Mesenchymal stem cell (in vitro differentiated cells and primary cell): ENCODE results near the gene CAMK1D.

Source experiments
- DNase-seq: peaks from one replicate; pipeline ENCODE4 v3.0.0-alpha.2; 2013
- H2AFZ ChIP-seq: one replicate; pipeline ENCODE4 v1.6.1; 2013; ENCODE audit warnings: low read depth, mild to moderate bottlenecking, control low read depth, inconsistent platforms, low read length, moderate library complexity
- H2AK5ac ChIP-seq: 2 replicates; pipeline ENCODE4 v1.6.1; 2013; ENCODE audit warnings: low read length, moderate library complexity, mild to moderate bottlenecking, inconsistent platforms; ENCODE audit not compliant: severe bottlenecking
- H2BK120ac ChIP-seq: one replicate; pipeline ENCODE4 v1.6.1; 2013; ENCODE audit warnings: low read depth, mild to moderate bottlenecking, inconsistent platforms, low read length, moderate library complexity
- H2BK12ac ChIP-seq, 2 experiments: one replicate each; pipeline ENCODE4 v1.6.1; 2013; ENCODE audit warnings: inconsistent platforms in 2 of 2, low read length in 2 of 2, mild to moderate bottlenecking in 2 of 2, moderate library complexity in 2 of 2, control low read depth in 1 of 2
- H2BK15ac ChIP-seq: one replicate; pipeline ENCODE4 v1.6.1; 2013; ENCODE audit warnings: mild to moderate bottlenecking, low read depth, inconsistent platforms; ENCODE audit not compliant: poor library complexity, severe bottlenecking
- H2BK5ac ChIP-seq: 2 replicates; pipeline ENCODE4 v1.6.1; 2013; ENCODE audit warnings: low read depth, mild to moderate bottlenecking, low read length, control low read depth, inconsistent platforms; ENCODE audit not compliant: poor library complexity, severe bottlenecking
- H3K14ac ChIP-seq, 2 experiments: one replicate each; pipeline ENCODE4 v1.6.1; 2013; ENCODE audit warnings: inconsistent platforms in 2 of 2, low read length in 2 of 2, control low read depth in 1 of 2, mild to moderate bottlenecking in 1 of 2, moderate library complexity in 1 of 2
- H3K18ac ChIP-seq, 2 experiments: one replicate each; pipeline ENCODE4 v1.6.1; 2013; ENCODE audit warnings: inconsistent platforms in 2 of 2, low read length in 2 of 2, control low read depth in 1 of 2, low read depth in 1 of 2, mild to moderate bottlenecking in 1 of 2
- H3K23ac ChIP-seq, 2 experiments: one replicate each; pipeline ENCODE4 v1.6.1; 2013; ENCODE audit warnings: inconsistent platforms in 2 of 2, low read length in 2 of 2, mild to moderate bottlenecking in 2 of 2, moderate library complexity in 2 of 2, control low read depth in 1 of 2
- H3K27ac ChIP-seq: 2 replicates; pipeline ENCODE4 v1.5.1; 2013; ENCODE audit warnings: mild to moderate bottlenecking, moderate library complexity, low read length, control low read depth, inconsistent platforms; ENCODE audit not compliant: poor library complexity, severe bottlenecking
- H3K27me3 ChIP-seq, 2 experiments: 2 replicates each; pipeline versions ENCODE4 v1.6.1 to v1.7.0; 2013; ENCODE audit warnings: low read length in 2 of 2, mild to moderate bottlenecking in 2 of 2, moderate library complexity in 2 of 2, control low read depth in 1 of 2, inconsistent platforms in 1 of 2; ENCODE audit not compliant: control insufficient read depth in 1 of 2, insufficient read depth in 1 of 2
- H3K36me3 ChIP-seq, 2 experiments: 2 replicates each; pipeline versions ENCODE4 v1.6.1 to v1.7.0; 2013; ENCODE audit warnings: low read length in 2 of 2, control low read depth in 1 of 2, inconsistent platforms in 1 of 2, low read depth in 1 of 2, mild to moderate bottlenecking in 1 of 2; ENCODE audit not compliant: insufficient read depth in 2 of 2, control insufficient read depth in 1 of 2
- H3K4ac ChIP-seq, 2 experiments: one replicate each; pipeline ENCODE4 v1.6.1; 2013; ENCODE audit warnings: inconsistent platforms in 2 of 2, low read length in 2 of 2, mild to moderate bottlenecking in 2 of 2, moderate library complexity in 2 of 2, control low read depth in 1 of 2, low read depth in 1 of 2
- H3K4me1 ChIP-seq: 2 replicates; pipeline ENCODE4 v1.6.1; 2013; ENCODE audit warnings: low read depth, low read length, control low read depth; ENCODE audit not compliant: control insufficient read depth, insufficient read depth
- H3K4me2 ChIP-seq: 2 replicates; pipeline ENCODE4 v1.6.1; 2013; ENCODE audit warnings: low read length, mild to moderate bottlenecking, inconsistent platforms; ENCODE audit not compliant: poor library complexity, severe bottlenecking
- H3K4me3 ChIP-seq, 2 experiments: 2 replicates each; pipeline versions ENCODE4 v1.5.1 to v1.7.0; 2013; ENCODE audit warnings: low read length in 2 of 2, mild to moderate bottlenecking in 2 of 2, control low read depth in 1 of 2, low read depth in 1 of 2; ENCODE audit not compliant: insufficient read depth in 1 of 2
- H3K79me1 ChIP-seq: replicated peaks from 2 replicates; pipeline ENCODE4 v1.6.1; 2013; ENCODE audit warnings: mild to moderate bottlenecking, control low read depth, low read length, inconsistent platforms; ENCODE audit not compliant: poor library complexity, severe bottlenecking
- H3K9ac ChIP-seq: 2 replicates; pipeline ENCODE4 v1.7.0; 2013; ENCODE audit warnings: mild to moderate bottlenecking, low read length, moderate library complexity
- H3K9me3 ChIP-seq: 2 replicates; pipeline ENCODE4 v1.7.0; 2013; ENCODE audit warnings: mild to moderate bottlenecking, low read length; ENCODE audit not compliant: control insufficient read depth
- H4K8ac ChIP-seq: one replicate; pipeline ENCODE4 v1.6.1; 2013; ENCODE audit warnings: inconsistent platforms, mild to moderate bottlenecking, low read length, moderate library complexity
- H4K91ac ChIP-seq: one replicate; pipeline ENCODE4 v1.6.1; 2013; ENCODE audit warnings: mild to moderate bottlenecking, low read length, inconsistent platforms
- WGBS: methylation state at CpG from one replicate; pipeline ENCODE4 v1.1.7; 2013; ENCODE audit warnings: mixed read lengths; 5-methylcytosine and 5-hydroxymethylcytosine counted together

CAMK1D gene

DNA sequence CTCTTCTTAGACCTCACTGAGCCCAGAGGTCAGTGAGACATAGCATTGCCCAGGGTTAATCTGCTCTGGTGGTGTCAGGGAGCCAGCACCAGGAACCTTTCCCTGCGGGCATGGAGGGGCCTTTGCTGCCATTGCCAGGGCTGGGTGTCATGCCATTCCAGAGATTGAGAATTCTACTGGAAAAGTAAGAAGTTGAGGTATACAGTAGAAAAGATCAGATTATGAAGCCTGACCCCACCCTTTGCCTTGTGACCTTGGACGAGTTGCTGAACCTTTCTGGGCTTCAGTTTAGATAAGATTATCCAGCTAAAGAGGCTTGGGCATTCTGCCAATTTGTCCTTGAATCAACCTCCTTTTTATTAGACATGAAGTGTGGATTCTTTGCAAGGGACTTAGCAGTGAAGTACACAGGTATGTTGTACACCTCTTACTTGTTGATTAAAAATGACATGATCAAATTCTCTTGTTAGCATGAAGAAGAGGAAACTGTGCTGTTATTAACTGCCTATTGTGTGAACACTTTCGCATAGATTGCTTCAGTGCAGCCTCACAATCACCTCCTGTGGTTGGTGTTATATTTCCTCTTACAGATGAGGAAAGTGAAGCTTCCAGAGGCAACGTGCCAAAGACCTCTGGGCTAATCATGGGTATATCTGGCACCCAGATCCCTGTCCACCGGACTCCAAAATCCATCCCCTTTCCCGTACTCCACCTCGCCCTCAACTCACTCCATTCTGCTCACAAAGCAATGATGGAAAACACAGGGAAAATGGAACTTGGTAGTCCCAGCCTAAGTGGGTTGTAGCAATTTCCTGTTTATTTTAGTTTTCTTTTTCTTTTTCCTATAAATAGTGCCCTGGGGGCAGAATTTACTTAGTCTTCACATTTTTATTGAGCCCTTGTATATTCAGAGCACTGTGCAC is 151.3 kb downstream of the CAMK1D start:
- H2AFZ ChIP-seq = no peak overlapping the region
- no peak overlapping the region for H3K27ac ChIP-seq
- H3K4me1 ChIP-seq = peaks cover 10% of the 10 kb centered on the region
- H3K14ac ChIP-seq = no peak overlapping the region
- H3K18ac ChIP-seq = peak overlapping the region in 1 of 2 experiments; percentile 14
- no peak overlapping the region for H2BK120ac ChIP-seq
- peaks cover 67% of the 10 kb centered on the region for H3K79me1 ChIP-seq
- H3K4ac ChIP-seq = no peak overlapping the region
- DNase-seq = peak; percentile 61
- peak overlapping the region; percentile 37 to 57 for H2BK12ac ChIP-seq
- no peak overlapping the region for H3K9ac ChIP-seq
- H2BK5ac ChIP-seq = no peak overlapping the region
- no peak overlapping the region for H2BK15ac ChIP-seq
- no peak overlapping the region for H3K4me3 ChIP-seq
- no peaks in the 10 kb centered on the region for H3K27me3 ChIP-seq
- H3K4me2 ChIP-seq = no peak overlapping the region
- no peak overlapping the region for H4K91ac ChIP-seq
- H2AK5ac ChIP-seq = peak overlapping the region; percentile 53
- H3K9me3 ChIP-seq = no peaks in the 10 kb centered on the region
- H3K23ac ChIP-seq = no peak overlapping the region
- WGBS = 63% methylated on average over 4 of the region's 7 CpGs
- H4K8ac ChIP-seq = no peak overlapping the region
- H3K36me3 ChIP-seq = peaks cover 0 to 7% of the 10 kb centered on the region in 2 experiments

DNA sequence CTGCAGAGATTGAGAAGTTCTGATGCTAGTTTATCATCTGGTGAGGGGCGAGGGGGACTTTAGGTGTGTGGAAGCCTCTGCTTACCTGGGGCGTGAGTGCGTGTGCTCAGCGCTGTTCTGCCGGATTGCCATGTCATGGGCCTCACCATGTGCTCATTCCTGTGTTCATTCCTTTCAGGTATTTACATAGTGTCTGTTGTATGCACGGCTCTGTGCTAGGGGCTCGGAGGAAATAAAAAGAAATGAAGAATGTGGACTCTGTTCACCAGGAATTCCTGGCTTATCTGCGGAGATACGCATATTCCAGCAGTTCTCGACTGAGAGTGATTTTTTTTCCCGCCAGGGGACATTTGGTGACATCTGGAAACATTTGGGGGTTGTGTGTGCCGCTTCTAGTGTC is 152.0 kb downstream of the CAMK1D start:
- H3K4me1 ChIP-seq = peaks cover 10% of the 10 kb centered on the region
- DNase-seq = no peak
- no peak overlapping the region for H2BK5ac ChIP-seq
- no peak overlapping the region for H2BK15ac ChIP-seq
- no peak overlapping the region for H3K27ac ChIP-seq
- no peaks in the 10 kb centered on the region for H3K27me3 ChIP-seq
- peaks cover 64% of the 10 kb centered on the region for H3K79me1 ChIP-seq
- H3K18ac ChIP-seq = no peak overlapping the region
- no peak overlapping the region for H3K23ac ChIP-seq
- H2BK120ac ChIP-seq = no peak overlapping the region
- H2AFZ ChIP-seq = no peak overlapping the region
- H3K4me2 ChIP-seq = no peak overlapping the region
- no peak overlapping the region for H4K91ac ChIP-seq
- no peak overlapping the region for H3K4ac ChIP-seq
- no peak overlapping the region for H4K8ac ChIP-seq
- H2AK5ac ChIP-seq = no peak overlapping the region
- no peak overlapping the region for H3K14ac ChIP-seq
- H3K9ac ChIP-seq = no peak overlapping the region
- H2BK12ac ChIP-seq = no peak overlapping the region
- peaks cover 0 to 7% of the 10 kb centered on the region in 2 experiments for H3K36me3 ChIP-seq
- WGBS = 60% methylated on average over 11 of the region's 12 CpGs
- H3K9me3 ChIP-seq = no peaks in the 10 kb centered on the region
- H3K4me3 ChIP-seq = no peak overlapping the region

DNA sequence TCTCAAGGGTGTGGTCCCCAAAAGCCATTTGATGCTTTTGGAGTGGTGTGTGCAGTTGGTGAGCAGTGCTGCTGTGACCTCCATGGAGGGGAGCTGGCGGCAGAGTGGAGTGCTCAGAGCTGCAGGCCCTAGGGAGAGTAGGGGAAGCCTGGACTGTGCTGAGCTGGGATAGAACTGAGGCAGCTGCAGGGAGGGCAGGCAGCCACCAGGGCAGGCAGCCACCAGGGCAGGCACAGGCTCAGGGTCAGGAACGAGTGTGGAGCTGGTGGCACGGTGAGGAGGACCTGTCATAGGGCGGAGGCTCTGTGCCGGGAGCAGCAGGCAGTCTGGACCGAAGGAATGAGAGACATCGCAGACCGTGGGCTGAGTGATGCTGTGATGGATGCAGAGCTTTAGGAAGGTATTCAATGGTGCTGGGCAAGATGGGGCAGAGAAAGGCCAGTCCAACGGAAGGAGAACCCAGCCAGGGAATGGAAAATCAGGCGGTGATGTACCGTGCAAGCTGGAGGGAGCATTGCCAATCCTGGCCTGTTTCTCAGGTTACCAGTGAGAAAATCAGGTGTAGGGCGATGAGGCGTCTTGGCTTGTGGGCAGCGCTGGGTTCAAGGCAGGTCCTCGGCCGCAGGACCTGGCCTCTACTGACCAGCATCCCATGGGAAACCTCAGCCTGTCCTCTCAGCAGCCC is 152.6 kb downstream of the CAMK1D start:
- 89% methylated on average over 16 of the region's 16 CpGs for WGBS

More for the DNA sequence above, 152.6 kb downstream of the CAMK1D start:
- no peak overlapping the region for H3K4me3 ChIP-seq
- no peak overlapping the region for H3K4me2 ChIP-seq
- peak overlapping the region; percentile 3 to 15 for H2BK12ac ChIP-seq
- no peak overlapping the region for H2BK5ac ChIP-seq
- H3K27me3 ChIP-seq = no peaks in the 10 kb centered on the region
- H3K9ac ChIP-seq = no peak overlapping the region
- no peak for DNase-seq
- H2AFZ ChIP-seq = no peak overlapping the region
- H3K14ac ChIP-seq = peak overlapping the region in 1 of 2 experiments; percentile 19
- H3K9me3 ChIP-seq = no peaks in the 10 kb centered on the region
- peak overlapping the region in 1 of 2 experiments; percentile 41 for H3K18ac ChIP-seq
- no peak overlapping the region for H3K23ac ChIP-seq
- H3K36me3 ChIP-seq = peaks cover 0 to 7% of the 10 kb centered on the region in 2 experiments
- H3K79me1 ChIP-seq = peaks cover 59% of the 10 kb centered on the region
- H4K91ac ChIP-seq = peak overlapping the region; percentile 44
- H3K4ac ChIP-seq = no peak overlapping the region
- no peak overlapping the region for H3K27ac ChIP-seq
- H2AK5ac ChIP-seq = no peak overlapping the region
- no peak overlapping the region for H2BK15ac ChIP-seq
- no peak overlapping the region for H2BK120ac ChIP-seq
- H3K4me1 ChIP-seq = peaks cover 10% of the 10 kb centered on the region
- peak overlapping the region; percentile 4 for H4K8ac ChIP-seq
